WTC11 (cell line): ENCODE measurements around the gene PPP6R3. TPM values are rescaled to one million over a fixed set of nuclear protein-coding genes. Genes with fewer than 3 reads are reported as not detected.

ENCODE experiments used
- ATAC-seq: fragments of 200-7000 bp; cut with Tn5 transposase; 2 replicates; pipeline ENCODE4 v1.10.0; 2021; ENCODE audit warnings: mild to moderate bottlenecking, moderate library complexity
- CTCF ChIA-PET: fragments of 300-600 bp; sonication (Branson Sonifier 250); formaldehyde crosslinking; loops from one replicate; lab custom pipeline; 2021; ENCODE audit warnings: antibody characterized with exemption; lab: Charles Lee
- POLR2A ChIA-PET: fragments of 350-600 bp; sonication (Branson Sonifier 250); formaldehyde crosslinking; loops from one replicate; lab custom pipeline; 2021; ENCODE audit warnings: antibody characterized with exemption; lab: Charles Lee
- DNase-seq: peaks from one replicate; pipeline ENCODE4 v3.0.0; 2021; ENCODE audit warnings: low spot score
- H3K27ac Mint-ChIP-seq: 2 replicates; pipeline ENCODE4 v1.8.0; 2021; ENCODE audit warnings: mixed read lengths
- H3K27me3 Mint-ChIP-seq: 2 replicates; pipeline ENCODE4 v1.8.0; 2021; ENCODE audit warnings: low read depth, mild to moderate bottlenecking, moderate library complexity, mixed read lengths
- H3K36me3 Mint-ChIP-seq: 2 replicates; pipeline ENCODE4 v1.8.0; 2021; ENCODE audit warnings: mixed read lengths
- H3K4me1 Mint-ChIP-seq: 2 replicates; pipeline ENCODE4 v1.8.0; 2022; ENCODE audit warnings: mixed read lengths
- H3K4me3 Mint-ChIP-seq: 2 replicates; pipeline ENCODE4 v1.8.0; 2021; ENCODE audit warnings: mild to moderate bottlenecking, moderate library complexity, mixed read lengths
- H3K9me3 Mint-ChIP-seq: 2 replicates; pipeline ENCODE4 v1.8.0; 2021; ENCODE audit warnings: mixed read lengths
- ARID4B ChIP-seq: sonication (generic); formaldehyde crosslinking; IDR thresholded peaks from 2 replicates; pipeline ENCODE4 v1.8.0; 2023; ENCODE audit warnings: missing genetic modification reagents, mild to moderate bottlenecking, borderline replicate concordance
- ATF1 ChIP-seq: sonication (generic); formaldehyde crosslinking; IDR thresholded peaks from 2 replicates; pipeline ENCODE4 v1.8.1; 2023; ENCODE audit warnings: mild to moderate bottlenecking, moderate library complexity, missing genetic modification reagents
- E2F1 ChIP-seq: sonication (generic); formaldehyde crosslinking; IDR thresholded peaks from 2 replicates; pipeline ENCODE4 v1.8.0; 2022; ENCODE audit warnings: mild to moderate bottlenecking, missing genetic modification reagents
- E2F4 ChIP-seq: sonication (generic); formaldehyde crosslinking; IDR thresholded peaks from 2 replicates; pipeline ENCODE4 v1.8.1; 2022; ENCODE audit warnings: low read depth, mild to moderate bottlenecking, moderate library complexity, missing genetic modification reagents, borderline replicate concordance
- ELF4 ChIP-seq: sonication (generic); formaldehyde crosslinking; IDR thresholded peaks from 2 replicates; pipeline ENCODE4 v1.8.1; 2022; ENCODE audit warnings: low read depth, mild to moderate bottlenecking, moderate library complexity, missing genetic modification reagents
- EMX1 ChIP-seq: fragments of 250-450 bp; sonication (Bioruptor Pico); IDR thresholded peaks from 2 replicates; pipeline ENCODE4 v1.8.0; 2021; ENCODE audit warnings: mild to moderate bottlenecking
- IRF1 ChIP-seq: sonication (generic); formaldehyde crosslinking; IDR thresholded peaks from 2 replicates; pipeline ENCODE4 v1.8.0; 2023; ENCODE audit warnings: missing genetic modification reagents
- IRF2 ChIP-seq: sonication (generic); formaldehyde crosslinking; IDR thresholded peaks from 2 replicates; pipeline ENCODE4 v1.8.0; 2022; ENCODE audit warnings: low read depth, missing genetic modification reagents, borderline replicate concordance
- MYBL2 ChIP-seq: sonication (generic); formaldehyde crosslinking; IDR thresholded peaks from 2 replicates; pipeline ENCODE4 v1.8.1; 2023; ENCODE audit warnings: mild to moderate bottlenecking, moderate library complexity, missing genetic modification reagents
- NFATC4 ChIP-seq: fragments of 250-450 bp; sonication (Bioruptor Pico); IDR thresholded peaks from 2 replicates; pipeline ENCODE4 v1.9.0; 2021; ENCODE audit warnings: mild to moderate bottlenecking
- NFYB ChIP-seq: sonication (generic); formaldehyde crosslinking; conservative IDR thresholded peaks from 2 replicates; pipeline ENCODE4 v1.8.0; 2022; ENCODE audit warnings: low read depth, missing genetic modification reagents
- NR1H2 ChIP-seq: sonication (generic); formaldehyde crosslinking; IDR thresholded peaks from 2 replicates; pipeline ENCODE4 v1.9.0; 2021; ENCODE audit warnings: mild to moderate bottlenecking, moderate library complexity, missing genetic modification reagents
- NR2C2 ChIP-seq: sonication (generic); formaldehyde crosslinking; IDR thresholded peaks from 2 replicates; pipeline ENCODE4 v1.8.0; 2022; ENCODE audit warnings: mild to moderate bottlenecking, missing genetic modification reagents
- PRRX2 ChIP-seq: fragments of 250-450 bp; sonication (Bioruptor Pico); IDR thresholded peaks from 2 replicates; pipeline ENCODE4 v1.8.0; 2021; ENCODE audit warnings: mild to moderate bottlenecking
- ZBTB21 ChIP-seq: sonication (generic); formaldehyde crosslinking; IDR thresholded peaks from 2 replicates; pipeline ENCODE4 v1.8.1; 2023; ENCODE audit warnings: mild to moderate bottlenecking, missing genetic modification reagents, borderline replicate concordance
- ZNF121 ChIP-seq: sonication (generic); formaldehyde crosslinking; IDR thresholded peaks from 2 replicates; pipeline ENCODE4 v1.8.0; 2023; ENCODE audit warnings: missing genetic modification reagents
- ZNF281 ChIP-seq: sonication (generic); formaldehyde crosslinking; IDR thresholded peaks from 2 replicates; pipeline ENCODE4 v1.8.0; 2023; ENCODE audit warnings: mild to moderate bottlenecking, missing genetic modification reagents
- ZNF317 ChIP-seq: sonication (generic); formaldehyde crosslinking; IDR thresholded peaks from 2 replicates; pipeline ENCODE4 v1.8.1; 2023; ENCODE audit warnings: low read depth, mild to moderate bottlenecking, moderate library complexity, missing genetic modification reagents, borderline replicate concordance
- ZNF416 ChIP-seq: fragments of 250-450 bp; sonication (Bioruptor Pico); IDR thresholded peaks from 2 replicates; pipeline ENCODE4 v1.9.0; 2021; ENCODE audit warnings: mild to moderate bottlenecking, inconsistent platforms
- total RNA-seq: library from RNA; stranded (reverse); gene quantifications from 3 replicates; pipeline ENCODE4 v1.2.3, GENCODE V29; 2021

PPP6R3 gene
- total RNA-seq, 1 experiment from 2014 or later, result 138 TPM

GRCh38 chr11:68528630-68529029 is 68.1 kb downstream of the PPP6R3 start:
- Mint-ChIP-seq H3K4me1 (peaks cover 42% of the 10 kb centered on the region), H3K27me3 (no peaks in the 10 kb centered on the region), H3K4me3 (no peak overlapping the region), H3K27ac (0 out of 2 replicates have a peak overlapping the region, but pooled peaks have one; percentile 48), H3K9me3 (no peaks in the 10 kb centered on the region), H3K36me3 (peaks cover 40% of the 10 kb centered on the region)
- DNase-seq (no peak), ATAC-seq (no peak)
- CTCF ChIA-PET, result interaction anchor here (1.2 kb wide), 1 partner anchor 17 kb away, joined by 3 read pairs; no protein-coding TSS in a partner anchor
- POLR2A ChIA-PET, result no interaction called here
- TF ChIP-seq ARID4B (no peak), IRF1 (no peak), ELF4 (no peak), ZNF121 (no peak), NR2C2 (CRISPR knock-in tag) (no peak), PRRX2 (CRISPR knock-in tag) (no peak), NFYB (CRISPR knock-in tag) (no peak), ZNF416 (no peak), ATF1 (CRISPR knock-in tag) (no peak)

- no peaks in the 10 kb centered on the region for H3K9me3 Mint-ChIP-seq
- peaks cover 18% of the 10 kb centered on the region for H3K36me3 Mint-ChIP-seq
- ATAC-seq (no peak), DNase-seq (no peak)
- no peak overlapping the region for H3K27ac Mint-ChIP-seq
- TF ChIP-seq NR1H2 (CRISPR knock-in tag), result no peak
- no peak for TF ChIP-seq NFYB (CRISPR knock-in tag)
- TF ChIP-seq, all 79 proteins: peak for 0
- Mint-ChIP-seq H3K4me1 (peaks cover 44% of the 10 kb centered on the region), H3K4me3 (no peak overlapping the region), H3K27me3 (no peaks in the 10 kb centered on the region)
- POLR2A ChIA-PET, result no interaction called here
- CTCF ChIA-PET, result no interaction called here
Measured at GRCh38 chr11:68531129-68531693, 70.7 kb downstream of the PPP6R3 start.

GRCh38 chr11:68532727-68533369 is 72.3 kb downstream of the PPP6R3 start:
- no peak for ATAC-seq
- CTCF ChIA-PET, result no interaction called here
- TF ChIP-seq ZBTB21 (CRISPR knock-in tag) (no peak), ZNF281 (no peak), EMX1 (CRISPR knock-in tag) (no peak), NR2C2 (CRISPR knock-in tag) (no peak), IRF2 (no peak), NFYB (CRISPR knock-in tag) (no peak), E2F4 (CRISPR knock-in tag) (no peak), ZNF317 (CRISPR knock-in tag) (no peak), E2F1 (CRISPR knock-in tag) (no peak), MYBL2 (no peak), NFATC4 (no peak)

More at GRCh38 chr11:68532727-68533369, 72.3 kb downstream of the PPP6R3 start:
- Mint-ChIP-seq H3K36me3 (peaks cover 9% of the 10 kb centered on the region), H3K9me3 (no peaks in the 10 kb centered on the region), H3K27me3 (no peaks in the 10 kb centered on the region), H3K4me3 (no peak overlapping the region), H3K4me1 (peaks cover 50% of the 10 kb centered on the region), H3K27ac (no peak overlapping the region)
- POLR2A ChIA-PET, result interaction anchor here (0.7 to 0.8 kb wide), 2 partner anchors 29 to 435 kb away, joined by 3 to 4 read pairs; no protein-coding TSS in a partner anchor
- DNase-seq, result no peak
